HEK293 (cell line): ENCODE results near the gene TACR2.
A peak's percentile ranks its signal among the peaks of the same experiment; 100 is the strongest.

Source experiments
- CTCF ChIP-seq: fragments of 450-650 bp; formaldehyde crosslinking; IDR thresholded peaks from 2 replicates; pipeline ENCODE4 v1.5.1; 2016; ENCODE audit warnings: missing biosample characterization, missing genetic modification characterization
- KLF9 ChIP-seq: fragments of 450-650 bp; formaldehyde crosslinking; IDR thresholded peaks from 2 replicates; pipeline ENCODE4 v1.5.1; 2016; ENCODE audit warnings: missing biosample characterization, missing genetic modification characterization, low read depth
- MYNN ChIP-seq: fragments of 450-650 bp; formaldehyde crosslinking; IDR thresholded peaks from 2 replicates; pipeline ENCODE4 v1.5.1; 2016; ENCODE audit warnings: missing biosample characterization, missing genetic modification characterization, borderline replicate concordance
- SALL2 ChIP-seq: fragments of 450-650 bp; formaldehyde crosslinking; IDR thresholded peaks from 2 replicates; pipeline ENCODE4 v1.5.0; 2017; ENCODE audit warnings: missing biosample characterization, mild to moderate bottlenecking, missing genetic modification characterization, borderline replicate concordance
- SCRT2 ChIP-seq: fragments of 450-650 bp; formaldehyde crosslinking; IDR thresholded peaks from 2 replicates; pipeline ENCODE4 v1.5.1; 2016; ENCODE audit warnings: missing biosample characterization, missing genetic modification characterization
- SP2 ChIP-seq: fragments of 450-650 bp; formaldehyde crosslinking; IDR thresholded peaks from 2 replicates; pipeline ENCODE4 v1.5.1; 2016; ENCODE audit warnings: missing biosample characterization, missing genetic modification characterization
- ZNF138 ChIP-seq: fragments of 450-650 bp; formaldehyde crosslinking; IDR thresholded peaks from 2 replicates; pipeline ENCODE4 v1.5.1; 2016; ENCODE audit warnings: missing biosample characterization, missing genetic modification characterization, borderline replicate concordance
- ZNF274 ChIP-seq, 2 experiments: fragments of 200-500 bp in 1 of 2; fragments of 450-650 bp in 1 of 2; sonication (Bioruptor generic) in 1 of 2; formaldehyde crosslinking in 1 of 2; IDR thresholded peaks; 2 replicates each; pipeline versions ENCODE4 v1.5.1 to v1.6.1; 2014 to 2016; ENCODE audit warnings: borderline replicate concordance in 1 of 2, inconsistent platforms in 1 of 2, low read length in 1 of 2, missing biosample characterization in 1 of 2, missing genetic modification characterization in 1 of 2
- ZNF398 ChIP-seq: fragments of 450-650 bp; formaldehyde crosslinking; IDR thresholded peaks from 2 replicates; pipeline ENCODE4 v1.5.1; 2017; ENCODE audit warnings: missing biosample characterization, missing genetic modification characterization
- ZNF660 ChIP-seq: fragments of 450-650 bp; IDR thresholded peaks from 2 replicates; pipeline ENCODE4 v1.5.1; 2018; ENCODE audit warnings: missing biosample characterization, mild to moderate bottlenecking, missing genetic modification characterization
- ZNF792 ChIP-seq: fragments of 450-650 bp; formaldehyde crosslinking; IDR thresholded peaks from 2 replicates; pipeline ENCODE4 v1.5.1; 2016; ENCODE audit warnings: missing biosample characterization, missing genetic modification characterization
- TF ChIP-seq, protein P1 (sequence below): IDR thresholded peaks from 2 replicates; pipeline ENCODE4 v1.6.1; 2011; ENCODE audit warnings: mild to moderate bottlenecking, low read depth, low read length, borderline replicate concordance
- TF ChIP-seq, protein P2 (sequence below): fragments of 450-650 bp; formaldehyde crosslinking; IDR thresholded peaks from 2 replicates; pipeline ENCODE4 v1.5.1; 2016; ENCODE audit warnings: missing biosample characterization, missing genetic modification characterization

DNA sequence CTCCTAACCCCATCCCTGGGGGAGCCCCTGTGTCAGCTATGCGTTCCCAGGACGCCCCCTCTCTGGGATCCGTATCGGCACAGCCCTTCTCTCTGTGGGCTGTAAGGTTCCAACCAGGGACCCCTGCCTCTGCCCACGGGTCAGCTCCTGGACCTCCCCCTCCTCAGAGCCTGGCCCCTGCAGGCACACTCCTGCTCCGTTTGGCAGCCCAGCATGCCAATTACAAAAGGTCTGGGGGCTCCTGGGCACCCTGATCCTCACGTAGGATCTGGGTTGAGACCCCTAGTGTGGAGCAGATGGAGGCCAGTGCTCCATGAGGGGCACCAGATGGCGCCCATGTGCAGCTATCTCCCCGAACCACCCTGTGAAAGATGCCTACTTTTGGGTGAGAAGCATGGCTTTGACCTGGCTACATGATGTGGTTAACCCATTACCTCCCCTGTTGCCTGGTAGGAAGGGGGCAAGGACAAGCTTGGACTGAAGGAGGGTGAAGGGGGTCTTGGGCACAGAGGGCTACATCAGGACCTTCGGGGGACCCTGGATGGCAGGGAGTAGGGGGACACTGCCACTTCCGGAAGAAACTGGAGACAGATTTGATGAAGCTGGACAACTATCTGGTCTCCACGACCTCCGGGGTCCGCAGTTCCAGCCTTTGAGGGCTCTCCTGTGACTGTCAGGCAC lies 9.0 kb downstream of the TACR2 start:
- TF ChIP-seq CTCF (tag by site-specific recombination) (peak; percentile 21; the same call in 1 of the 2 replicates), MYNN (tag by site-specific recombination) (no peak), ZNF792 (tag by site-specific recombination) (no peak), ZNF138 (tag by site-specific recombination) (no peak), SCRT2 (no peak), ZNF660 (tag by site-specific recombination) (no peak), SP2 (tag by site-specific recombination) (no peak), KLF9 (tag by site-specific recombination) (no peak), ZNF398 (no peak), ZNF274 (IDR thresholded peaks at IDR 0.05; ENCODE audit: low read length) (no peak), ZNF274 (tag by site-specific recombination; IDR thresholded peaks at IDR 0.05; ENCODE audit: borderline replicate concordance) (no peak), SALL2 (tag by site-specific recombination) (no peak)
- TF ChIP-seq, protein P1, sequence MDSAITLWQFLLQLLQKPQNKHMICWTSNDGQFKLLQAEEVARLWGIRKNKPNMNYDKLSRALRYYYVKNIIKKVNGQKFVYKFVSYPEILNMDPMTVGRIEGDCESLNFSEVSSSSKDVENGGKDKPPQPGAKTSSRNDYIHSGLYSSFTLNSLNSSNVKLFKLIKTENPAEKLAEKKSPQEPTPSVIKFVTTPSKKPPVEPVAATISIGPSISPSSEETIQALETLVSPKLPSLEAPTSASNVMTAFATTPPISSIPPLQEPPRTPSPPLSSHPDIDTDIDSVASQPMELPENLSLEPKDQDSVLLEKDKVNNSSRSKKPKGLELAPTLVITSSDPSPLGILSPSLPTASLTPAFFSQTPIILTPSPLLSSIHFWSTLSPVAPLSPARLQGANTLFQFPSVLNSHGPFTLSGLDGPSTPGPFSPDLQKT, result no peak
- TF ChIP-seq, protein P2, sequence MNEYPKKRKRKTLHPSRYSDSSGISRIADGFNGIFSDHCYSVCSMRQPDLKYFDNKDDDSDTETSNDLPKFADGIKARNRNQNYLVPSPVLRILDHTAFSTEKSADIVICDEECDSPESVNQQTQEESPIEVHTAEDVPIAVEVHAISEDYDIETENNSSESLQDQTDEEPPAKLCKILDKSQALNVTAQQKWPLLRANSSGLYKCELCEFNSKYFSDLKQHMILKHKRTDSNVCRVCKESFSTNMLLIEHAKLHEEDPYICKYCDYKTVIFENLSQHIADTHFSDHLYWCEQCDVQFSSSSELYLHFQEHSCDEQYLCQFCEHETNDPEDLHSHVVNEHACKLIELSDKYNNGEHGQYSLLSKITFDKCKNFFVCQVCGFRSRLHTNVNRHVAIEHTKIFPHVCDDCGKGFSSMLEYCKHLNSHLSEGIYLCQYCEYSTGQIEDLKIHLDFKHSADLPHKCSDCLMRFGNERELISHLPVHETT (tag by site-specific recombination), result no peak
